NCI-H128 (cell line): ENCODE measurements around the gene ASTL.

Experiments
- DNase-seq: peaks from one replicate; lab custom pipeline; 2025; ENCODE audit not compliant: unreplicated experiment; lab: John Stamatoyannopoulos, UW

The ASTL gene

GRCh38 chr2:96100893-96101304 is 37.4 kb downstream of the ASTL start:
- DNase-seq, result no peak

DNA sequence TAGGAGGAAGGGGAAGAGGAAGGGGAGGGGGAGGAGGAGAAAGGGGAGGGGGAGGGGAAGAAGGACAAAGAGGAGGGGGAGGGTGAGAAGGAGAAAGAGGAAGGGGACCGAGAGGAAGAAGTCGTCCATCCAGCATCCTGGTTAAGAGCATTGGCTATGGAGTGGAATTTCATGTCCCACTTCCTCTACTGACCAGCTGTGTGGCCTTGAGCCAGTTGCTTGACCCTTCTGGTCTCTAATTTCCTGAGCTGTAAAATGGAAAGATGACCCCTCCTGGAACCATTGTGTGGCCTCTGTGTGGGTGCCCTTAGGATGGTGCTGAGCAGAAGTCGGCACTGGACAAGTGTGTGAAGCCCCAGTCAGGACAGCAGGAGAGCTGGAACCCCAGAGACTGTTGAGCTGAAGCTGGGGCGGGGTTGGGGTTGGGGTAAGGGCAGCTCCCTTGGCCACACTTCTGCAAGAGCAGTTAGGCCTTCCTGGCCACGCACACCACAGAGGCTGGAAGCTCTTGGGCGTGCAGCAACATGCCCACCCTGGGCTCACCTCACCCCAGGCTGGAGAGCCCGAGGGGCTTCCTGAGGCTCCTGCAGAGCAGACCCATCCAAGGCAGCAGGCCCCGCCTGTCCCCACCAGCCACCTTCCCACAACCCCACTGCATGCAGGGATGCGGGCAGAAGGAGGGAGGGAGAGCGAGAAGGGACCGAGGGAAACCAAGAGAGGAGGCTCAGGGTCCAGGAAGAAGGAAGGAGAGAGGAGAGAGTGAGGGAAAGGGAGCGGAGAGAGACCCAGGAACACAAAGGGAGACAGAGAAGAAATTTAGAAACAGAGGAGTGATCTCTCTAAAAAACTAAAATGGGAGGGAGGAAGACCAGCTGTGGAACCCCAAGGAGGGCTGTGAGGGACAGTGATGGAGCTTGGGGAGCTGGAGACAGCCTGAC is 38.2 kb downstream of the ASTL start:
- no peak for DNase-seq

DNA sequence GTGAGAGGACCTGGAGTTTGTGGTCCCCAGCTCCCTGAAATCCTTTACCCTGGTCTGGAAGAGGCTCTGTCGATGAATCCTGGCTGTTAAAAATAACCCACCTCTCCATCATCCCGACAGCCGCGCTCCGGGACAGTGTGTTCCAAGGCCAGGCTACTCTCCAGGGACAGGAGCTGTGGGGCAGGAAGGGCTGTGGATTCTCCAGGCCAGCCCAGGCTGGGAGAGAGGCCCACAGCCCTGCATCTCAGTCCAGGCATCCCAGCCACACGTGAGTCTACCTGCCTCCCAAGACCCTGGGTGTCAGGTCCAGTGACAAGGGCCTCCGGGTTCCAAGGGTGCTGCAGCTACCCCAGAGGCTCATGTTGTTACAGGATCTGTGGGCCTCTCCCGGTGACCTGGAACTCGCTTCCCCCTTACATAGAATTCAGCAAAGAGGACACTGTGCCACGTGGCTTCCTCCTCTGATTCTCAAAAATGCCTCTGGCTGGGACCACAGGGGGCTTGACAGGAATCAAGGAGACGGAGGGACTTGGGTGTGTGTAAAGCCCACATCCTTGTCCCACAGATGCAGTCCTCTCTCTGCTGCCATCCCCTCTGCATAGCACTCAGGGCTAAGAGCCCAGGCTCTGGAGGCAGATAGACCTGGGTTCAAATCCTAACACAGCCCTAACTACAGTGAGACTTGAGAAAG is 39.3 kb downstream of the ASTL start:
- DNase-seq, result no peak

DNA sequence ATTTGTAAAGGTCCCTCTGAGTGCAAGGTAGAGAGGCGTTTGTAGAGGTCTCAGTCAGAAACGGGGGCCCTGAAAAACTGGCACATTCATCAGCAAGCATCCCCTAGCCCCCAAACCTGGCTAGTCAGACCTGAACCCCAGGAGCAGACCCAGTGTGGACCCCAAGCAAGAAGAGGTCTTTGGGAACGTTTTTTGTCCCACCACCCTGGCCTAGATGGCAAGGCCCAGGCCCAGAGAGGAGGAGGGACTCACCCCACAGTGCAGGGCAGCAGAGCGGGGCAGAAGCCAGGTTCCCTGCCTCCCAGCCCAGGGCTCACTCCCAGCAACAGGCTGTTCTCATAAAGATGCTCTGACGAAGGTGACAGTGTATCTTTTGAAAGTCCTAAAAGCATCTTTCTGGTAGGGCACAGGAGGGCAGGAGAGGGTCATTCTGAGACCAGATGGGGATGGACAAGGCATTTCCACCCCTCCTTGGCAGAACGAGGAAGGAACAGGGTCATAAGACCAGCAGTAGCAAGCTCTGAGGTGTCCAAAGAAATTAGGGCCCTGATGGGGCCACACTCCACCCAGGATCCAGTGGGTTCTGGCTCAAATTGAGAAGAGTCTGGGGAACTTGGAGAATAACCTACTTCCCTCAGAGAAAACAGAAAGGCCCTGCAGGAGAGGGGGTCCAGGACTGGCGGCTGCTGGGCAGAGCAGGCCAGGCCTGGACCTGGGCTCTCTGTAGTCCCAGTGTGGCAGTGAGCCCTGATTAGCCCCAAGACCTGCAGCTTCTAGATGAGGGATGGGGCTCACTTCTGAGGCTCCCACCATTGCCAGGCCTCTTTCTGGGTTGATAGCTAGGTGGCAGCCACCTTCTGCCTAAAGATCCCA is 40.1 kb downstream of the ASTL start:
- no peak for DNase-seq

DNA sequence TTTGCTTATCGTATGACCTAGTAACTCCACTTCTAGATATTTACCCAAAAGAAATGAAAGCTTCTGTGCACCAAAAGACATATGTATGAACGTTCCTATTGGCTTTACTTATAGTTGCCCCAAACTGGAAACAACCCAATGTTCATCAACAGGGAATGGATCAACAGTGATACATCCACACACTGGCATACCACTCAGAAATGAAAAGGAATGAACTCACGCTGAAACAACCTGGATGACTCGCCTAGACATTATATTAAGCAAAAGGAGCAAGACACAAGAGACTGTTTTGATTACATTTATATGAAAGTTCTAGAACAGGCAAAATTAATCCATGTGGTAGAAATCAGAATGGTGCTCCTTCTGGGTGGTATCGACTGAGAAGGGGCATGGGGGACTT is 40.9 kb downstream of the ASTL start:
- DNase-seq, result no peak

DNA sequence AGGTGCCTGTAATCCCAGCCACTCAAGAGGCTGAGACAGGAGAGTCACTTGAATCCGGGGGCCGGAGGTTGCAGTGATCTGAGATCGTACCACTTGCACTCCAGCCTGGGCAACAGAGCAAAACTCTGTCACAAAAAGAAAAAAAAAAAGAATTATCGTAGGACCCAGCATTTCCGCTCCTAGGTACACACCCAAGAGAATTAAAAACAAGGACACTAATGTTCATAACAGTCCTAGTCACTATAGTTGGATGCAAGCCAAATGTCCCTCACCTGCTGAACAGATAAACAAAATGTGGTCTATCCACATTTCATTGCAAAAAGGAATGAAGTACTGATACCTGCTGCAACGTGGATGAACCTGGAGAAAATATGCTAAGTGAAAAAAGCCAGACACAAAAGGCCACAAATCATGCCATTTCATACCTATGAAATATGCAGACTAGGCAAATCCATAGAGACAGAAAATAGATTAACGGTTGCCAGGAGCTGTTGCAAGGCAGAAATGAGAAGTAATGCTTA is 43.1 kb downstream of the ASTL start:
- no peak for DNase-seq

DNA sequence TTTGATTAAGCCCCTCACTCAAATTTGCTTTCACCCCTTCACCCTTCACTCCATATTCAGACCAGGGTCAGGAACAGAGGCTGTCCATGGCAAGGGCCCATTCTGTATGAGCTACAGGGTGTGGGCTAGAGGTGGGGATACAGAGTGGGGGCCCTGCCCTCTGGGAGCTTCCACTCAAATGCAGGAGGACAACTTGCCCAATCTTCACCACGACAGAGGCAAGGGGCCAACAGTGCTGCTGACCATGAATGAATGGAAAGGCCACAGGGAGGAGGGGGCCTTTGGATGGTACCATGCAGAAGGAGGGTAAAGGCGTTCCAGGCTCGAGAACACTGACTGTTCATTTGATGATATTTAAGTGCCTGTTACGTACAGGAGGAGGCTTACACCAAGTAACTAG is 44.8 kb downstream of the ASTL start:
- no peak for DNase-seq

- no peak for DNase-seq
These were observed 45.4 kb downstream of the ASTL start for GRCh38 chr2:96092951-96093350.

DNA sequence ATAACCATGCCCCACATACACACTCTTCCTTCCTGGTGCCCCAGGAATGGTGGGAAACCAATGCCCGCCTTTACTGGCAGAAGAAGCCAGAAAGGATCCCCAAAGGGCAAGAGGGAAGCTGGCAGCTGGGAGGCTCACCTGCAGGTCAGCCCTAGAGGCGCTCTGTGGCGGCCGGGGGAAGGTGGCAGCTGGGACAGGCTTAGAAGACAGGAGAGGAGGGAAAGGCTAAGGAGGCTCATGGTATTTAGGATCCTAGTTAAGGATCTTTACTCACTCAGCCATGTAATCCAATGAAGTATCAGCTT is 45.8 kb downstream of the ASTL start:
- DNase-seq, result no peak

GRCh38 chr2:96091711-96092572 is 46.4 kb downstream of the ASTL start:
- no peak for DNase-seq

DNA sequence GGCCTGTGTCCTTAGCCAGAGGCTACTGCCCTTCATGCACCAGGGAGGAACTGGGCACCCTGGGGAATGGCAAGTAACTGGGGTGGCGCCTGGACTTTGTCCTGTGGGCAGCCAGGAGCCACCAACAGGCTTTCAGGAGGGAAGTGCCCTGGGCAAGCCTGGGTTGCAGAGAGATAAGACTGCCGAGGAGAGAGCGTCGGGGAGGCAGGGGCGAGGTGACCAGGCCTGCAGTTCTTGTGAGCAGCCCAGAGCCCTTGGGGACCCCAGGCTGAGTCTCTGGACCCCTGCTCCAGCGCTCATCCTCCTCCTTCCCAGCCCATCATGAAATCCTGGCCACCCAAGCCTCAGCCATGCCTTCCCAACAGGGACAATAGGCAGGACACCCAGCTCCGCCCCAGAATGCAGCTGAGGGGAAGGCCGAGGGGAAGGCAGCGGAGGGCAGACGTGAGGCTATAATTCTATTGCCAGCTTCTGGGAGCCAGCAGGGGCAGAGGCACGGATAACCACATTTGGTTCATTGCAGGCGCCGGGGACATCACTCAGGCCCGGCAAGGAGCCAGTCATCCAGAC is 47.1 kb downstream of the ASTL start:
- DNase-seq, result no peak

- DNase-seq, result no peak
These were observed 47.9 kb downstream of the ASTL start for GRCh38 chr2:96090196-96090926.

DNA sequence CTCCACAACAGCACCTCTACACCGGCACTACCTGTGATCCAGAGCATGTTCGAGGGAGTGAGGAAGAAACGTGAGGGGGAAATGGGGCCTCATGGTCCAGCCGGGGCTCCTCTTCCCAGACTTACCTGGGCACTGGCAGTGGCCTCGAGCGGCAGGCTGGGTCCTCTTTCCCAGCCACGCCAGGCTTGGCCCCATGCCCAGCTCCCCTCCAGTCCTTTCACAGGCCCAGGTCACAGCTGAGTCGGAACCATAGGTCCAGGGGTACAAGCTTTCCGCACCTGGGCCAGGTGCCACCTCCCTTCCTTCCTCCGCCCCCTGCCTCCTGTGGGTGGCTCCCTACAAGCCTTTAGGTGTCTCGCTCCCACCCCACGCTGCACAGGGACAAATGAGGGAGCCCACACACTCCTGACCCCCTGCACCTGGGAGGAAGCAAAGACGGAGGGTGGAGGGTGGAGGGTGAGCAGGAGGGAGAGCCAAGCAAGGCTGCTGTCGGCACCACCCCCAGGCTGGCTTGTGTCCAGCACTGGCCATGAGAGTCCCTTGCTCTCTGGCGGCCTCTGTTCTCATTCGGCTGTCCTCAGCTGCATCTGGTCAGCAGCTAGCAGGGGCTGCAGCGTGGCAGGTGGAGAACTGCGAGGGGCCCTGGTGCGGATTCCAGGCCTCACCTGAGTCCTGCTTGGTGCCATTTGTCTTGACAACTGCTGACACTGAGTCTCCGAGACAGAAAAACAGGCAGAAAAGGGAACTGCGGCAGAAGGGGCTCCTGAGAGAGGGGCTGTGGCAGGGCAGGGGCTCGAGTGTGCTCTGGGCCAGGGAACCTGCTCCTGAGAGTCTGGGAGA is 48.7 kb downstream of the ASTL start:
- no peak for DNase-seq

DNA sequence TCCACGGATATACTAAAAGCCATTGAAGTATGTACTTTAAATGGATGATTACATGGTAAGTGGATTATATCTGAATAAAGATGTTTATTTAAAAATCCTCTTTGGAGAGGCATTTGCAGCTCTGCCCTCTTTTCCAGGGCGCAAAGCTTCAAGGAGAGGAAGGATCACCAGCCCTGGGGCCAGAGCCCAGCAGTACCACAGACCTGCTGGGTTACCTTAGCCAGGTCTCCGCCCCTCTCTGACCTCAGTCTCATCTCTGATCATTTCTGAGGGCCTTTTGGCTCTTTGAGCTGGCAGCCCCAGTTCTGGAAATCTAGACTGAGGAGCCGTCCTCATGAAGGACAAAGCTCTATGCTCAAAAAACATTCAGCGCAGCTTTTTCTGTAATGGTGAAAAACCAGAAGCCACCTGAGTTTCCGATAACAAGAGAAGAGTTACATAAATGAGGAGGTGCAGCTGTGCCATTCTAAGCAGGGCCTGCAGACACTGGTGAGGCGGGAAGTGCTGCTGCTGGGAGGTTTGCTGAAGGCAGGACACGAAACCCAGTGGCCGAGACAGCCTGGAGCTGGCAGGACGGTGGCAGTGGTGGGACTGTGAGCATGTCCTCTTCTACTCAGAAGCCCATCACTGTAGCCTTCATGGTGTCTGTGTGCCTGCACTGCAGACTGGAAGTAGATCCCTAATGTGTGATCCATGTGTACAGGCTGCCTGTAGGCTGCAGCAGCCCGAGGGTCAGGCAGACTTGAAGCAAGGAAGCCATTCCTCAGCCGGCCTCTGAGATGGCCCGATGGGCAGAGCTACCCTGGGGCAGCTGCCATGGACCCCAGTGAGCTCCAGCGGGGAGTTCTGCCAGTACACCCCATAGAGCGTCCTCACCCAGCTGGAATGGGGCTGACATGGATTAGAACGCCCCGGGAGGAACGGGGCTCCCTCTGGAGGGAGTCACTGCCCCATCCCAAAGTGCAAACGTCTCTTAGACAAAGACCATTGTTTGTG is 49.7 kb downstream of the ASTL start:
- DNase-seq, result no peak

DNA sequence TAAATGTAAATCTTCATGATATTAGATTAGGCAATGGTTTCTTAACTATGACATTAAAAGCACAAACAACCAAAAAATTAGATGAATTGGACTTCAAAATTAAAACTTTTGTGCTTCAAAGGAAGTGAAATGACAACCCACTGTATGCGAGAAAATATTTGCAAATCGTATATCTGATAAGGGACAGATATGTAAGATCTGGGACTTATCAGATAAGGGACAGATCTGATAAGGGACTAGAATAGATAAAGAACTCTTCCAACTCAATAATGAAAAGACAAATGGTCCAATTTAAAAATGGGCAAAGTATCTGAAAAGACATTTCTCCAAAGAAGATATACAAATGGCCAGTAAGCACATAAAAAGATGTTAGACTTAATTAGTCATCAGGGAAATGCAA is 51.2 kb downstream of the ASTL start:
- no peak for DNase-seq

GRCh38 chr2:96085541-96086355 is 52.6 kb downstream of the ASTL start:
- DNase-seq, result no peak
